Occipital lobe (tissue), 2 donors: Measurements from ENCODE around the gene CNIH3. TPM values are rescaled to one million over a fixed set of nuclear protein-coding genes. Genes with fewer than 3 reads are reported as not detected.

Experiments used
- DNase-seq: peaks from one replicate; lab custom pipeline; 2025; lab: John Stamatoyannopoulos, UW
- total RNA-seq: library from RNA; depleted of rRNA; stranded (reverse); fragments of >200 nt; gene quantifications from one replicate; pipeline ENCODE4 v1.2.3, GENCODE V29; 2014

CNIH3 gene
- total RNA-seq, 1 donor from 2014 or later, result 18.2 TPM

DNA sequence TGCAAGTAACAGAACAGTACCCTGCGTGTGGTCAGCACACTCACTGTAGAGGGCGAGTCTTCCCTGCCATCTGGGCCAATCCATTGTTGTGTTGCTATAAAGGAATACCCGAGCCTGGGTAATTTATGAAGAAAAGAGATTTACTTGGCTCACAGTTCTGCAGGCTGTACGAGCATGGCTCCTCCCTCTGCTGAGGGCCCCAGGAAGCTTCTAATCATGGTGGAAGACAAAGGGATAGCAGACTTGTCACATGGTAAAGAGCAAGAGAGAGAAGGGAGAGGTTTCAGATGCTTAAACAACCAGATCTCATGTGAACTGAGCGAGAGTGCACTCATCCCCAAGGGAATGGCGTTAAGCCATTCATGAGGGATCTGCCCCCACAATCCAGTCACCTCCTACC is 126.2 kb downstream of the CNIH3 start:
- DNase-seq, result no peak

DNA sequence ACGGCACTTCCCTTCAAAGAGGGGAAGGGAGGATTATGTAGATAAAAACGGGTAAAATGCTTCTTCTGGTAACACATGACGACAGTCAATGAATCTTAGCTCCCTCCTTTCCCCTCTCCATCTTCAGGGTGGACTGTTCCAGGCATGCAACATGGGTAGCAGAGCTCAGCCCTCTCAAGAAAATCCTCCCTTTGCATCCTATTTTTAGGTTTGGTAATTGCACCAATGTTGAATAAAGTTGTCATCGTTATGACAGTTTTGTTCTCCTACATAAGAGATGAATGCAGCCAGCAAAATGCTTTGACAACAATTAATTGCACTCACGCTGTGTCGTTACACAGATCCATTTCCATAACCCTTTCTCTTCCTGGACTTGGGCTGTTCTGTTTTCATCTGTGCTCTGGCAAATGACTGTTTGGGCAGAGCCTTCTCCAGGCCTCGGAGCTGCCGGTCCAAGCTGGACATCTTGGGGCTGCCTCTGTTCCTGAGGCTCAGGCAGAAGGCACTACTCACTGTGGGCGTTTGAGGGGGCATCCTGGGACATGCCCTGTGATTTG is 127.6 kb downstream of the CNIH3 start:
- no peak for DNase-seq

DNA sequence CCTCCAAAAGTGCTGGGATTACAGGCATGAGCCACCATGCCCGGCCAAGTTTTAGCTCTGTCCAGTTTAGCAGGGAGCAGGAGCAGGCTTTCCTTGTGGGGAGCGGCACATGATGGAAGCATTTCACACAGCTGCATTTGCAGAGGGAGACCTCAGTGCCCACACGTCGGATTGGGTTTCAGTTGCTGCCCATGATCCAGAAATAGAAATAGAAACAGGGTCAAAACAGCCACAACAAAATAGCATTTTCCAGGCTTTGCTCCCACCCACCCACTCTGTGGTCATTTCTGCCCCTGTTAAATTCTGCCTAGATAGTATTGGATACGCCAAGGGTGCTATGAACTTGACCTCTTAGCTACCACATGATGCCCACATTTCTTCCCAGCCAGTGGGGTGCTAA is 128.4 kb downstream of the CNIH3 start:
- DNase-seq, result no peak

DNA sequence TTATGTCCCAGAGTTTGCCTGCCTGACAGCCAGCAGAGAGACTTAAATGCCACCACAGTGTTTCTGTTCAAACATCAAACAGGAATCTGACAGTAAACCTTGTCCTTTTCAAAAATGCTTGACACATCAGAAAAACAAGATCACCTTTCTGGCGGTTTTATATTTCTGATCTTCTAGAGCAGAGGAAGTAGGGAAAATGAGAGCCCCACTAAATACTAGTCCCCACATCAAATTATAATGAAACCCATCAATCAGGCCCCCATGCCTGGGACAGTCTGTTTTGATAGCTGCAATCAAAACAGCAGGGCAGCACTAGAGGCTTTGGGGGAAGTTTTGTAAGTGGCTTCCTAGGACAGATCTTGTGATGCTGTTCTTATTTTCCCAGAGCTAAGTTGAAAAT is 129.3 kb downstream of the CNIH3 start:
- no peak for DNase-seq

DNA sequence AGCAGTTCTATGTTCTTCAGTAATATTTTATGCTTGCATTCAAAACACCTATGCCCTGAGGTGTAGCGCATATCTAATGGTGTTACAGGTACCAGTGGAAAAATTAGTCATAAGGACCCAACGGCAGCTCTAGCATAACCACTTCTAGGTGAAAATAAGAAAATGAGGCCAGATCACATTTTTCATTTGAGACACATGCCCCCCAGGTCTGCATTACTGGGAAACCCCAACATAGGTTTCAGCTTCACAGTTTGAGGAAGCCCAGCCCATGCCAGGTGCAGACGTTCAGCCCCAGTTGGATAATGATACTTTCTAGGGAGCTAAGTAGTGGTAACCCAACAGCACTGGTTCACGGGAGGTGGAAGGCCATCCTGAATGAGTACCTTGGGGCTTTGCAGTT is 129.8 kb downstream of the CNIH3 start:
- no peak for DNase-seq

DNA sequence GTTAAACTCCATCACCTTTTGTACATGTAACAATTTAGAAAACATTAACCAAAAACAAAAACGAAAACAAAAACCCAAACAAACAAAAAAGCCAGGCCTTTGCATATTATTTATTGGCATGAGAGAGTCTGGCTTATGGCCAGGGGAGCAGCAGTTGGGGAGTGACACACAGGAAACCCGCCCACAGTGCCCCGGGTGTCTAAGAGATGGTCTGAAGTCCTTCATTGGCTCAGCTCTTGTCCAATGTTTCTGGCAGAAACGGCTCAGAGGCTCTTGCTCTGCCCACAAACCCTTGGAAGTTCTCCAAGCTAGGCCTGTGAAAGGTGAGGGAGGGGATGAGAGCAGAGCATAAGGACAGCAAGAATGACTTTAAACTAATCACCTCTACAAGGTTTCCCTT is 131.5 kb downstream of the CNIH3 start:
- no peak for DNase-seq

DNA sequence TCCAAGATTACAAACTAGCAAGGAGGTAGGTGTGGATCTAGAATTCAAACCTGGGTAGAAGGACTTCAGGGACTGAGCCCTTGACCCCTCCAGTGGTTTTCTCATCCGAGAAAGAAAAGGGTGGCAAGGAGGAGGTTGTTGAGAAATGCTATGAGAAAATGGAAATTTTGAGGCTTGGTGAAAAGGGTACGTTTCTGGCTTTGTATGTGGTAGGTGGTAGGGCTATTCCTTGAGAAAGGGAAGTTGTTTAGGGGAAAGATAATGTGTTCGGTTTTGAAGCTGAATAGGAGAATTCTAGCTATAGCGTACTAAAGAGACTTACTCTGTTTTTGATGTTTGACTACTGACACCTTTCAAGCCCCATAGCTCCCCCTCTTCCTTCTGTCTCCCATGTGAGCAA is 133.8 kb downstream of the CNIH3 start:
- no peak for DNase-seq

DNA sequence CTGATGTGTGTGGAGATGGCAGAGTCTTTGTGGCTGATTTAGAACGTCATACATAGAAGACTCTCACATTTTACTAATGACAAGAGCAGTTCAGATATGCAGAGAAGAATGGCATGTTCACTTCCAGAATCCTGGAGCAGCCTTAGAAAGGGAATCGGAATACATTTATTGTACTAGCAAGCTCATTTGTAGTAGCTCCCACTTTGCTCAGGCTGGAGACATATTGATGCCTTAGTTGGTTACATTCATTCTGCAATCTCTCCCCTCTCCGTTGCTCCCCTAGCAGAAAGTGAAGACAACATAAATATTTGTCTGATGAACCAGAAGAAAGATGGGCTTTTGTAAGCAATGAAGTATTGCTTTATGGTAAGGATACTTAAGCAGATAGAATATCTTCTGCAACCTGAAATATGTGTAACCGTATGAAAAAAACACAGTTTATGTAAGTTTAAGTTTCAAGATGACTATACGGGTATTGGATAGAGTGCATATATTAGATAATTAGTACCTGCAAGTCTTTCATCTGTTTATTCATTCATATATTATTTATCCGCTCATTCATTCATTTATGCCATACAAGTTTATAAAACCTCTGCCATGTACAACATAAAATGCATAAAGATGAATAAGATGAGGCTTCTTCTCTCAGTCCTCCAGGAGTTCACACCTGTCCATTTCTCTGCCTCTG is 135.7 kb downstream of the CNIH3 start:
- no peak for DNase-seq

DNA sequence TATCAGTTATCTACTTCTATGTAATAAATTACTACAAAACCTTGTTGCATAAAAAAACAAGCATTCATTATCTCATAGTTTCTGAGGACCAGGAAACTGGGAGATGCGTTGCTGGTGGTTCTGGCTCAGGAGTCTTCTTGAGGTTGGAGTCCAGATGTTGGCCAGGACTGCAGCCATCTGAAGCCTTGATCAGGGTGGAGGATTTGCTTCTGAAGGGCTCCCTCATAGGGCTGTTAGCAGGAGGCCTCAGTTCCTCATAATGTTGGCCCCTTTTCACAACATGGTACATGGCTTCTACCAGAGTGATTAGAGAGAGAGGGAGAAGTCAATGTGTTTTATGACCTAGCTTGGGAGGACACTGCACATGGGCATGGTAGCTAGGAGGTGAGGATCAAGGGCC is 137.4 kb downstream of the CNIH3 start:
- no peak for DNase-seq

DNA sequence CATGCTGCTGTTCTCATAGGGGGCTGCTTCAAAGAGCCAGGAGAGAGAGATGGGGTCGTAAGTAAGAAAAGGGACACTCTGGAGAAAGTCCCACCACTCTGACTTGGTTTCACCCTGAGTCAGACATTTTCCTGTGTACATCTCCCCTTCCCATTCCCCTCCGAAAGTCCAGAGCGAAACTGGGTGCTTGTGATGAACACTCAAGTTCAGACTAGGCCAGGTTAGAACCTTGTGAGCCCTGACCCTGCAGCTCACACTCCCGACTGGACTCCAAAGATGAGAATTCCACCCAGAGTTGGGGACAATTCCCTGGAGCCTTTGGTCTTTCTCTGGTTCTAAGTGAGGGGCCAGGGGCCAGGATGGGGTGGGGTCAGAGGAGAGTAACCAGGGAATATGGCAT is 139.5 kb downstream of the CNIH3 start:
- DNase-seq, result no peak

DNA sequence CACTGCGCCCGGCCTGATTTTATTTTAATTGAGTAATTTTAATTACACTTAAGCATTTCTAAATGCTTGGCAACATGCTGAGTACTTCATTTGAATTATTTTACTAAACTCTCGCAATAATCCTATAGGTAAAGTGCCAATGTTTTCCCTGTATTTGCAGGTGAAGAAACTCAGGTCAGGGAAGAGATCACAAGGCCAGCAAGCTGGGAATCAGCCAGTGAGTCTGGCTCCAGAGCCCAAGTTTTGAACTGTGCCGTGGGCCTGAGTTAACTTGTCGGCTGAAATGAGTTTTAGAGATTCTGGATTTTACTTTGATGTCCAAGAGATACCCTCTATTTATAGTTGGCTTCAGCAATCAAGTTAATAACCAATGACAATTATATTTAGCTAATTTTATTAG is 141.4 kb downstream of the CNIH3 start:
- DNase-seq, result no peak

DNA sequence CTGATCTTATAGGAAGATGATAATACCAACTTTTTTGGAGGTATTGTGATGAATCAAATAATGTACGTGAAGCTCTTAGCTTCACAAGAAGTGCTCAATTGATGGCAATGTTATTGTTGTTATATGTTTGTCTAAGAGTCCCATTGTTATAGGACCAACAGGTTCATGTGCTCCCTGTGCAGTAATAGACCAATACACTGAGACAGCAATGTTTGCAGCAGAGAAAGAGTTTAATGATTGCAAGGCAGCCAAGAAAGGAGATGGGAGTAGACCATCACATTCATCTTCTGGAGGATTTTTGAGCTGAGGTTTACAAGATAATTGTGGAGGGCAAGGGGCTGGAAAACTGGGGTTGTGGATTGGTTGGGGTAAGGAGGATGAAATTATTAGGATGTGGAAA is 143.0 kb downstream of the CNIH3 start:
- no peak for DNase-seq

DNA sequence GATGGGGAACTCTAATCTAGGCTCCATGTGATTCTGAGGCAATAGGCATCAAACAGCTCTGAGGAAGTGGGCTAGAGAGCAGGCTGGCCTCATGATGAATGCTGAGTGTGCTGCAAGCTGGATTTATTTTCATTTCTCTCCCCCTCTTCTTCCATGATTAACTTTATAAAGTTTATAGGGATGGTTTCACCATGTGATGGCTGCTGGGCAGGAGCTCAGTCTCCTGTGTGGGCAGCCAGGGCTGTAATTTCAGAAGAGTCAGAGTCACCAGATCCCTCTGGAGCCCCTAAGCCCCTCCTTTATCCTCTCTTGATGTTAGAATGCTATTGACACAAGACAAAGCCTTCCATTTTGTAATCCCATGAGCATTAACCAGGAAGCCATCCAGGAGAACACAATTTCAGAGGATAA is 143.6 kb downstream of the CNIH3 start:
- DNase-seq, result no peak

DNA sequence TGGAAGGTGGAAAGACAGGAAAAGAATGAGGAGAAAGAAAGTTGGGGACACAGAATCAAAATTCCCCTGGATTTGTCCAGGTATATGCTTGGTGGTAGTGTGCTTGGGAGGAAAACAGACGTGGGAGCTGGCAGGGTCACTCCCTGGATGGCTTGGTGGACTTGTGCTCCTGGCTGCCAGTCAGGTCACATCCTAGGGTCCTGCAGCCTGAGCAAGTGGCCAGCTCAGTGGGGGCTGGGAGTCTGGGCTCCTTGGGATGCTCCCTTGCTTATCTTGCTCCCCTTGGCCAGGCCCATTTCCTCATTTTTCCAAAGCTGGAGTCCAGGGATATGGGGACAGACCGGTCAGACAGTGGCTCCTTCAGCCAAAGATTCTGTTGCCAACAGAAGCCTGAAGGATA is 144.0 kb downstream of the CNIH3 start:
- no peak for DNase-seq

DNA sequence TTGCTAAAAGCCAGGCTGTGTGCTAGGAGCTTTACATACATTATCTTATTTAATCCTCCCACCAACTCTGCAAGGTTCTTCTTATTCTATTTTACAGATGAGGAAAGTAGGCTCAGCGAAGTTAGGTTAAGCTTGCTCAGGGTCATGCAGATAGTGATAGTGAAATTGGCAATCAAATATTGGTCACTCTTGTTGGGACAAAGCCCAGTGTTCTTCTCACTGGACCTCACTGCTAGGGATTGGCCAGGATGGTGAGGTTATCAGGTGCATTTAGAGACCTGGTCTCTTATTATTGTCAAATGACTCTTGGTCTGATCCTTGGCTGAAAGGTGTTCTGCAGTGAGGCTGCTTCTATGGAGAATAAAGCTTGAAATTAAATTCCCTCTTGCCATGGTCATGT is 145.1 kb downstream of the CNIH3 start:
- DNase-seq, result no peak

DNA sequence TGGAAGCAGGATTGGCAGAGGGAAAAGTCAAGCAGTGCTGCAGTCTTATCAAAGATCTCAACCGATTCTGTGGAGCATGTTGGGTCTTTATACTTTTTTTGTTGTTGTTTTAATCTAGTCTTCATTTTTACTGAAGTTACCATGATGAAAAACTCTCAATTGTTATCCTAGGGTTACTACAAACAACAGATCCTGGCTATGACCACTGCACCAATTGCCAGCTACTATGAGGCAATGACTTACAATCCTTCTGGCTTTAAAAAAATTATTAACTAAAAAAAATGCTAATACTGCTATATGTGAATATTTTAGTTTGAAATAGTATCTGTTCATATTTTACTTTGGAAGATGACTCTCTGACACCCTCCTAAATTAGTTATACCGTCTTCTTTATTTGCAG is 145.9 kb downstream of the CNIH3 start:
- DNase-seq, result no peak

DNA sequence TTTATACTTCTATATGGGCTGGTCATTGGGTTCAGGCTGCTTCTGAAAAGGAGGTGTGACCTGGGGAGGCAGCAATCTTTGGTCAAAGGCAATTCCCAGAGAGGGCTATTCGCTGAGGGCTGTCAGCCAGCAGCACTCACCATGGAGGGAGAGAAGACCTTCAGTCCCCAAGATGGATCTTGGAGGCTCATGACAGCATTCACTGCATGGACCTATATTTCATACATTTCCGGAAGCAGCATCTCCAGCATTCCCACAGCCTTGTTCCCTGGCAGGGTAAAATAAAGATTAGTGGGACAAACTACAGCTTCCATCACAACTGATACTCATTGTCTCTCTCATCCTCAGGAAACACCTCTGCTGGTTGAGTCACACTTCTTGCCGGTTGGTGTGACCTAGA is 146.6 kb downstream of the CNIH3 start:
- DNase-seq, result no peak

DNA sequence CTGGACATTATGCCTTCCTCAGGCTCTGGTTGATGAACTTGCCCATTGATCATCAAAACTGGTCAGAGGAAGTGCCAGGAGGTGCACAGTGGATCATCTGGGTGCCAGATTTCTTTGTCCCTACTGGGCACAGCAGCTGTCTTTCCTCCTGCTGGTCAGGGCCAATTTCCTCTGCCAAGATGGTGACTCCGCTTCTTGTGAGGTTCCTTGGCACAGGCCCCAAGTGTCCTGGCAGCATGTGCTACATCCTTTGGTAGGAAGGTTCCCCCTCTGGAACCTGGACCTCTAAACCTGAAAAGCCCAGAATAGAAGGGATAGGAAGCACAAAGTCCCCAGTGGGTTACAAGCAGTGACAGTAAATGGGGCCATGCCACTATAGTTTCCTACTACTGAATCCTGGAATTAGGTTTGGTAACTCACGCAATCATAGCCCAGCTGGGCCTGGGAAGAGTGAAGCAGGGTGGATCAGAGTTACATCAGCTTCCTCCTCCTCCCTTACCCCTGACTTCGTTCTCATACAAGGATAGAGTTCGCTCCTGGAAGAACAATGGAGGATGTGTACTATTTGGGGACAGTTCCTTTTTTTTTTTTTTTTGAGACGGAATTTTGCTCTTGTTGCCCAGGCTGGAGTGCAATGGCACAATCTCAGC is 147.1 kb downstream of the CNIH3 start:
- no peak for DNase-seq

DNA sequence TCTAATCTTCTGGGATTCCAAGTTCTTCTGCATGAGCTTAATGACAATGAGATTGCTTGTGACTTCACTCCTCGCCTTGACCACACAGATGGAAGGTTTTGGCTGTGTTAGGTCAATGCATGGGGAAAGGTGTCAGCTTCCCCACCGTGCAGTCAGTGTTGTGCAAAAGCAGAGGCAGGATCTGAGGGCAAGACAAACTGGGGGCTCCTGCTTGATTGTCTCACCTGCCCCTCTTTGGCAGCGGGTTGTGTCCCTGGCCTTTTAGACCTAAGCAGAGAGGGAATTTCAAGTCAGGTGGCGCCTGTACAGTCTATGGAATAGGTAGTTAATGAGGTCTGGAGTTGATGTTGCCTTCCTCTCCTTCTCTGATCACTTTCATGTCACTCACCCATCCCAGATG is 150.1 kb downstream of the CNIH3 start:
- no peak for DNase-seq

DNA sequence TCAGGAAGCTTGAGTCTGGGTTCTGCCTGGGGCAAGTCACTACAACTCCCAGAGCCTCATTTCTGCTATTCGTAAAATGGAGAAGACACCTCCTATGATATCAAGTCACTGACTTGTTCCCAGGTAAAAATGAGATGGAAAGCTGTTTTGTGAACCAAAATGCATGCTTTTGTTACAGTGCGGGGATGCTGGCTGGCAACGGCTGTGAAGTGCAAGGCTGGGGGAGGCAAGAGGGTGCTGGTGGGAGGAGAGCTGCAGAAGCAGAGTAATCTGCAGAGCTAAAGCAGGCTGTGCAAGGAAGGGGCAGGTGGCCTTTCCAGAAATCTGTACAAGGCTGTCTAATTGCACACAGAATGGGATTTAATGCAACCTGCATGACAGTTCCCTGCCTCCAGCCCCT is 150.9 kb downstream of the CNIH3 start:
- peak; percentile 11 for DNase-seq

DNA sequence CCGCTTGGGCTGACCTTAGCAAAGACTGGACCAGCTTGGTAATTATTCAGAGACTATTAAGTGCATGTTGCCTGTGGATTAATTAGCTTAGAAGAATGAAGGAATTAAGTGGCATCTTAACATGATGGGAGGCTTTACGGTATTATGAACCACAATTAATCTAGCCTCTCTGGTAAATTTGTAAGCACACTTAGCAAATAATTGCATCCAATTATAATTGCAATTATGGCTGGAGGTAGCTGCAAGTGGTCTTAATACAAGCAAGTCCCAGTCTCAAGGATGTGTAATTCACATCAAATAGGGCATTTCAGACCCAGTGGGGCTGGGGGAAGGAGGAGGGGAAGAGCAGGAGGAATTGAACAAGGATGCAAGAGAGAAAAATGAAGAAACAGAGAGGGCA is 151.6 kb downstream of the CNIH3 start:
- no peak for DNase-seq

DNA sequence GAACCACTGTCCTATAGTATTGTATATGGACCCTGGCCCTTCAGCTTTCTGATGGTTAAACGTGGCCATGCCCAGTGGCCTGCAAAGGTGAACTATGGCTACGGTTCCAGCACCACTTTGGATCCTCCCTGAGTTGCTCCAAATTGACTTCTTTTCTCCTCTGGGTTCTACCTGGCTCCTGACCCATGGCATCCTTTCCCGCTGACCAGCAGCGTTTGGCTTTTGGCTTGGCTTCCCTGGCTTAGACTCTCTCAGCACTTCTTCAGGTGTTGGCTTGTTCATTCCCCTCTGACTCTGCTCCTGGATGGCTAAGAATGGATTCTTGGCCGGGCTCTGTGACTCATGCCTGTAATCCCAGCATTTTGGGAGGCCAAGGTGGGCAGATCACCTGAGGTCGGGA is 152.9 kb downstream of the CNIH3 start:
- no peak for DNase-seq
